Smooth muscle cell (in vitro differentiated cells): ENCODE results near the gene CFAP43. TPM values are rescaled to one million over a fixed set of nuclear protein-coding genes. Genes with fewer than 3 reads are reported as not detected.
"Not testable (repeated sequence)": the region's sequence is repeated elsewhere in the genome, so short reads cannot be mapped to it uniquely, and the experiment has no call there.

Experiments
- DNase-seq: peaks from one replicate; lab custom pipeline; 2025; ENCODE audit not compliant: unreplicated experiment; lab: John Stamatoyannopoulos, UW
- H2AFZ ChIP-seq: fragments of 200-600 bp; sonication (generic); 2 replicates; pipeline ENCODE4 v1.6.0; 2016; ENCODE audit warnings: antibody characterized with exemption, low read depth, mild to moderate bottlenecking
- H3F3A ChIP-seq: fragments of 200-600 bp; sonication (generic); 2 replicates; pipeline ENCODE4 v1.6.0; 2017; ENCODE audit warnings: antibody characterized with exemption, low read depth
- H3K27ac ChIP-seq: fragments of 200-600 bp; sonication (generic); 2 replicates; pipeline ENCODE4 v1.5.1; 2016; ENCODE audit warnings: low read depth, mild to moderate bottlenecking
- H3K27me3 ChIP-seq: fragments of 200-600 bp; sonication (generic); 2 replicates; pipeline ENCODE4 v1.6.1; 2016; ENCODE audit warnings: low read depth, mild to moderate bottlenecking
- H3K36me3 ChIP-seq: fragments of 200-600 bp; sonication (generic); 2 replicates; pipeline ENCODE4 v1.5.1; 2016; ENCODE audit warnings: low read depth
- H3K4me1 ChIP-seq: fragments of 200-600 bp; sonication (generic); 2 replicates; pipeline ENCODE4 v1.5.1; 2016; ENCODE audit warnings: low read depth
- H3K4me2 ChIP-seq: fragments of 200-600 bp; sonication (generic); 2 replicates; pipeline ENCODE4 v1.6.0; 2016; ENCODE audit warnings: mild to moderate bottlenecking
- H3K4me3 ChIP-seq: fragments of 200-600 bp; sonication (generic); 2 replicates; pipeline ENCODE4 v1.5.1; 2016; ENCODE audit warnings: mild to moderate bottlenecking
- H3K79me2 ChIP-seq: fragments of 200-600 bp; sonication (generic); 2 replicates; pipeline ENCODE4 v1.6.0; 2016; ENCODE audit warnings: low read depth, mild to moderate bottlenecking
- H3K9ac ChIP-seq: fragments of 200-600 bp; sonication (generic); 2 replicates; pipeline ENCODE4 v1.6.0; 2016; ENCODE audit warnings: low read depth
- H3K9me3 ChIP-seq: fragments of 200-600 bp; sonication (generic); replicated peaks from 2 replicates; pipeline ENCODE4 v1.5.1; 2016; ENCODE audit warnings: low read depth
- H4K20me1 ChIP-seq: fragments of 200-600 bp; sonication (generic); 2 replicates; pipeline ENCODE4 v1.6.0; 2016; ENCODE audit warnings: low read depth
- CTCF ChIP-seq: fragments of 200-600 bp; sonication (generic); IDR thresholded peaks from 2 replicates; pipeline ENCODE4 v1.5.1; 2017; ENCODE audit warnings: borderline replicate concordance, mild to moderate bottlenecking, antibody characterized with exemption; ENCODE audit not compliant: insufficient read depth, poor library complexity, severe bottlenecking
- WGBS: methylation state at CpG from one replicate; pipeline ENCODE4 v1.1.7; 2016; ENCODE audit warnings: low lambda C conversion rate; 5-methylcytosine and 5-hydroxymethylcytosine counted together
- polyA plus RNA-seq: library from polyadenylated mRNA; unstranded; fragments of >200 nt; fragmentation: Nextera tagmentation; extraction: Ambion mirVana; gene quantifications from 2 replicates; pipeline ENCODE4 v1.2.1, GENCODE V29; 2016
- total RNA-seq: library from RNA; depleted of rRNA; stranded (reverse); fragments of >200 nt; gene quantifications from 2 replicates; pipeline ENCODE4 v1.2.3, GENCODE V29; 2014

Gene CFAP43
- total and polyA plus RNA-seq, 2 experiments from 2014 or later, result 0.04 to 0.50 TPM

- Histone ChIP-seq H2AFZ (no peak overlapping the region), H3K9ac (no peak overlapping the region), H3F3A (no peaks in the 10 kb centered on the region), H3K4me3 (no peak overlapping the region), H3K9me3 (no peaks in the 10 kb centered on the region), H3K36me3 (no peaks in the 10 kb centered on the region), H3K27ac (no peak overlapping the region), H3K27me3 (no peaks in the 10 kb centered on the region), H3K4me2 (no peak overlapping the region), H3K4me1 (no peaks in the 10 kb centered on the region), H3K79me2 (no peaks in the 10 kb centered on the region), H4K20me1 (no peaks in the 10 kb centered on the region)
- no peak for TF ChIP-seq CTCF
- no peak for DNase-seq
- 91% methylated on average over 3 of the region's 3 CpGs for WGBS
Observed at GRCh38 chr10:104247513-104248146, 15.5 kb upstream of the CFAP43 start.

DNA sequence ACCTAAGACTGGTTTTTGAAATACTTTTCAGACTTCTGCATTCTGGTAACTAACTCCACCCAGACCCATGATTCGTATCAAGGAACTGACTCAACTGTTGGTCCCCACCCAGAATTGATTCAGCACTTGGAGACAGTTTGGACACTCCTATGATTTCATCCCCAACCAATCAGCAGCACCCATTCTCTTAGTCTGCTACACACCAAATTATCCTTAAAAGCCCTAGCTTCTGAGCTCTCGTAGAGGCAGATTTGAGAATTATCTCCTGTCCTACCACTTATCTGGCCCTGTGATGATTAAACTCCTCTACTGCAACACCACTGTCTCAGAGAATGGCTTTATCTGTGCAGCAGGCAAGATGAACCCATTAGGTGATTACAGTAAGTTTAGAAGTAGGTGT is 14.8 kb upstream of the CFAP43 start:
- Histone ChIP-seq H3K36me3 (no peaks in the 10 kb centered on the region), H3K9ac (no peak overlapping the region), H4K20me1 (no peaks in the 10 kb centered on the region), H3K27ac (no peak overlapping the region), H3K79me2 (no peaks in the 10 kb centered on the region), H3K4me3 (no peak overlapping the region), H3K4me1 (no peaks in the 10 kb centered on the region), H2AFZ (no peak overlapping the region), H3K27me3 (no peaks in the 10 kb centered on the region), H3F3A (no peaks in the 10 kb centered on the region), H3K9me3 (no peaks in the 10 kb centered on the region), H3K4me2 (no peak overlapping the region)
- no peak for TF ChIP-seq CTCF
- 50% methylated on average over 2 of the region's 2 CpGs for WGBS
- DNase-seq, result no peak

- no peaks in the 10 kb centered on the region for H3F3A ChIP-seq
- no peak for DNase-seq
- no peaks in the 10 kb centered on the region for H3K9me3 ChIP-seq
- no peaks in the 10 kb centered on the region for H3K79me2 ChIP-seq
- no peak overlapping the region for H3K4me2 ChIP-seq
- no peak overlapping the region for H2AFZ ChIP-seq
- no peaks in the 10 kb centered on the region for H4K20me1 ChIP-seq
- H3K4me1 ChIP-seq, result no peaks in the 10 kb centered on the region
- TF ChIP-seq CTCF, result no peak
- WGBS, result 92% methylated on average over 21 of the region's 34 CpGs
- H3K27ac ChIP-seq, result no peak overlapping the region
- H3K9ac ChIP-seq, result no peak overlapping the region
- no peaks in the 10 kb centered on the region for H3K36me3 ChIP-seq
- H3K27me3 ChIP-seq, result no peaks in the 10 kb centered on the region
- H3K4me3 ChIP-seq, result no peak overlapping the region
Observed at GRCh38 chr10:104245066-104245632, 13.0 kb upstream of the CFAP43 start.

DNA sequence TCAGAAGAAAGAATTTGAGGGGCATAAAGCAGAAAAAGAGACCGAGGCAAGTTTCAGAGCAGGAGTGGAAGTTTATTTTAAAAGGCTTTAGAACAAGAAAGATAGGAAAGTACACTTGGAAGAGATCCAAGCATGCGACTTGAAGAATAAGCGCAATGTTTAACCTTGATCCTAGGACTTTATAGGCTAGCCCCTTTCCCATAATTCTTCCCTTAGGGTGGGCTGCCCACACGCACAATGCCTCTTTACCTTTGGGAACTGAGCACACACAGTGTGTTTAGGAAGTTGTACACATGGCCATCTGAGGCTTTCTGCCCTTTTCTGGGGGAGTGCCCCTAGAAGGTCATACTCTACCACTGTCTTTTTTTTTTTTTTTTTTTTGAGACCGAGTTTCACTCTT is 11.3 kb upstream of the CFAP43 start:
- Histone ChIP-seq H3K36me3 (no peaks in the 10 kb centered on the region), H3K9me3 (no peaks in the 10 kb centered on the region), H3K27ac (no peak overlapping the region), H3K9ac (no peak overlapping the region), H3K4me3 (no peak overlapping the region), H3K4me2 (no peak overlapping the region), H3K4me1 (no peaks in the 10 kb centered on the region), H2AFZ (no peak overlapping the region), H4K20me1 (no peaks in the 10 kb centered on the region), H3K27me3 (no peaks in the 10 kb centered on the region), H3F3A (no peaks in the 10 kb centered on the region), H3K79me2 (no peaks in the 10 kb centered on the region)
- WGBS, result 79% methylated on average over 5 of the region's 5 CpGs
- TF ChIP-seq CTCF, result no peak
- no peak for DNase-seq

DNA sequence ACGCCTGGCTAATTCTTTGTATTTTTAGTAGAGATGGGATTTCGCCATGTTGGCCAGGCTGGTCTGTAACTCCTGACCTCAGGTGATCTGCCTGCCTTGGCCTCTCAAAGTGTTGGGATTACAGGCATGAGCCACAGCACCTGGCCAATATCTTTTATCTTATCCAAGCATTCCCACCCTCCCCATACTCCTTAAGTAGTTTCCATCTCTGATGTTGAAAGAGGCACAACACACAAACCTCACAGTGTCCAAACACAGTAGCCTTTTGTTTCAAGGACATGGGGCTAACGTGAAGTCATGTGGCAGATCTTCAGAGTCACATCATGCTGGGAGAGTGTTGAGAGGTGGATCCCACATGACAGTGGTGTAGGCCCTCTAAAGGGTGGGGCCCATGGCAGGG is 10.8 kb upstream of the CFAP43 start:
- not testable (repeated sequence) for H3K4me1 ChIP-seq, H3K9ac ChIP-seq, H2AFZ ChIP-seq, H3K4me3 ChIP-seq, H3K4me2 ChIP-seq, DNase-seq, H3F3A ChIP-seq, H3K36me3 ChIP-seq, H3K27ac ChIP-seq, H3K27me3 ChIP-seq, H3K79me2 ChIP-seq, H4K20me1 ChIP-seq, H3K9me3 ChIP-seq
- 94% methylated on average over 3 of the region's 3 CpGs for WGBS
